ENCODE data around the gene RNF168.
"Not testable (repeated sequence)": the region's sequence is repeated elsewhere in the genome, so short reads cannot be mapped to it uniquely, and the experiment has no call there.

The RNF168 gene

GRCh38 chr3:196463804-196464203, 39.8 kb downstream of the RNF168 start:
- in situ Hi-C loops (cut with HindIII; ENCODE audit: low sequenced_read_pairs) = no loop called here
- no peak for TF ChIP-seq CTCF (IDR thresholded peaks at IDR 0.05; ENCODE audit: low read depth, low read length)
- no peak for DNase-seq (ENCODE audit: low read depth, low spot score)
- no peak overlapping the region for H3K4me3 ChIP-seq (ENCODE audit: low read depth, low read length)

GRCh38 chr3:196463478-196463756, 40.2 kb downstream of the RNF168 start:
- TF ChIP-seq CTCF (IDR thresholded peaks at IDR 0.05; ENCODE audit: low read depth, low read length) = no peak
- no peak for DNase-seq (ENCODE audit: low read depth, low spot score)
- no peak overlapping the region for H3K4me3 ChIP-seq (ENCODE audit: low read depth, low read length)
- in situ Hi-C loops (cut with HindIII; ENCODE audit: low sequenced_read_pairs) = no loop called here

DNA sequence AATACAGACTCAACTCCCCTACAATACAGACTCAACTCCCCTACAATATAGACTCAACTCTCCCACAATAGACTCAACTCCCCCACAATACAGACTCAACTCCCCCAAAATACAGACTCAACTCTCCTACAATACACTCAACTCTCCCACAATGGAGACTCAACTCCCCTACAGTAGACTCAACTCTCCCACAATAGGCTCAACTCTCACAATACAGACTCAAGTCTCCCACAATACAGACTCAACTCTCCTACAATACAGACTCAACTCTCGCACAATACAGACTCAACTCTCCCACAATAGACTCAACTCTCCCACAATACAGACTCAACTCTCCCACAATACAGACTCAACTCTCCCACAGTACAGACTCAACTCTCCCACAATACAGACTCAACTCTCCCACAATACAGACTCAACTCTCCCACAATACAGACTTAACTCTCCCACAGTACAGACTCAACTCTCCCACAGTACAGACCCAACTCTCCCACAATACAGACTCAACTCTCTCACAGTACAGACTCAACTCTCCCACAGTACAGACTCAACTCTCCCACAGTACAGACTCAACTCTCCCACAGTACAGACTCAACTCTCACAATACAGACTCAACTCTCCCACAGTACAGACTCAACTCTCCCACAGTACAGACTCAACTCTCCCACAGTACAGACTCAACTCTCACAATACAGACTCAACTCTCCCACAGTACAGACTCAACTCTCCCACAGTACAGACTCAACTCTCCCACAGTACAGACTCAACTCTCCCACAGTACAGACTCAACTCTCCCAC, 40.7 kb downstream of the RNF168 start:
- H3K4me3 ChIP-seq (ENCODE audit: low read depth, low read length); DNase-seq (ENCODE audit: low read depth, low spot score); in situ Hi-C loops (cut with HindIII; ENCODE audit: low sequenced_read_pairs): not testable (repeated sequence)

- H3K4me3 ChIP-seq (ENCODE audit: low read depth, low read length) = no peak overlapping the region
- in situ Hi-C loops (cut with HindIII; ENCODE audit: low sequenced_read_pairs) = no loop called here
- no peak for TF ChIP-seq CTCF (IDR thresholded peaks at IDR 0.05; ENCODE audit: low read depth, low read length)
- DNase-seq (ENCODE audit: low read depth, low spot score) = no peak
Measured at GRCh38 chr3:196458063-196458462, 45.5 kb downstream of the RNF168 start.

- DNase-seq (ENCODE audit: low read depth, low spot score); in situ Hi-C loops (cut with HindIII; ENCODE audit: low sequenced_read_pairs); H3K4me3 ChIP-seq (ENCODE audit: low read depth, low read length): not testable (repeated sequence)
Measured at GRCh38 chr3:196457470-196457869, 46.1 kb downstream of the RNF168 start.

- DNase-seq (ENCODE audit: low read depth, low spot score) = peak; percentile 45
Measured at GRCh38 chr3:196454935-196455334, 48.6 kb downstream of the RNF168 start.

GRCh38 chr3:196445391-196445790, 58.2 kb downstream of the RNF168 start:
- H3K4me3 ChIP-seq (ENCODE audit: low read depth, low read length); DNase-seq (ENCODE audit: low read depth, low spot score); in situ Hi-C loops (cut with HindIII; ENCODE audit: low sequenced_read_pairs): not testable (repeated sequence)
- TF ChIP-seq CTCF (IDR thresholded peaks at IDR 0.05; ENCODE audit: low read depth, low read length) = peak; percentile 6

More at GRCh38 chr3:196454935-196455334, 48.6 kb downstream of the RNF168 start:
- in situ Hi-C loops (cut with HindIII; ENCODE audit: low sequenced_read_pairs) = no loop called here
- no peak overlapping the region for H3K4me3 ChIP-seq (ENCODE audit: low read depth, low read length)
- TF ChIP-seq CTCF (IDR thresholded peaks at IDR 0.05; ENCODE audit: low read depth, low read length) = no peak

- H3K4me3 ChIP-seq (ENCODE audit: low read depth, low read length) = no peak overlapping the region
- DNase-seq (ENCODE audit: low read depth, low spot score) = no peak
- TF ChIP-seq CTCF (IDR thresholded peaks at IDR 0.05; ENCODE audit: low read depth, low read length) = no peak
- in situ Hi-C loops (cut with HindIII; ENCODE audit: low sequenced_read_pairs) = no loop called here
Measured at GRCh38 chr3:196444500-196444894, 59.1 kb downstream of the RNF168 start.
